ENCODE results near the gene PTPRD. TPM values are rescaled to one million over a fixed set of nuclear protein-coding genes. Genes with fewer than 3 reads are reported as not detected.

The PTPRD gene
- total and polyA plus RNA-seq, 2 donors (not counting 1 experiment from before 2014, with no cell fraction given) = 0.35 to 4.8 TPM

DNA sequence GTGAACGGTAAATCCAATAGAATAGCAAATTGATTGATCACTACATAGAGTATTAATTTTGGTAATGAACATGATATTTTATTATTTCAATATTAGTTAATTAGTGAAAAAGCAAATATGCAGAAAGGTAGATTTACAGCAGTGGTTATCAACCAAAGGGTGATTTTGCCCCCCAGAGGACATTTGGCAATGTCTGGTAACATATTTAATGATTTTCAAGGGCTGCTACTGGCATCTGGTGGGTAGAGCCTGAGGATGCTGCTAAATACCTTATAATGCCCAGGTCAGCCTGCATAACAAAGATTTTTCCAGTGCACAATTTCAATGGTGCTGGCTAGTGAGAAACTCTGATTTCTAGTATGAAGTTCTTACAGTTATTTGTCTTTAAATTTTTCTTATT, 1313.7 kb downstream of the PTPRD start:
- DNase-seq (ENCODE audit: low read depth in 2 of 2) = no peak
- Histone ChIP-seq H3K9ac (ENCODE audit: insufficient read depth, low read length) (no peak overlapping the region), H4K20me1 (ENCODE audit: control insufficient read depth, extremely low read depth, insufficient read depth, low read length) (no peaks in the 10 kb centered on the region), H3K79me2 (ENCODE audit: control insufficient read depth, insufficient read depth, low read length) (no peaks in the 10 kb centered on the region), H3K4me3 (replicated peaks in 1 of 4; ENCODE audit: control extremely low read depth in 1 of 4, insufficient read depth in 1 of 4, low read depth in 3 of 4, low read length in 4 of 4) (no peak overlapping the region), H3K27ac (ENCODE audit: insufficient read depth, low read length) (no peak overlapping the region), H3K4me2 (ENCODE audit: extremely low read depth, insufficient read depth, low read length) (no peak overlapping the region), H3K4me1 (ENCODE audit: control insufficient read depth, extremely low read depth, insufficient read depth, low read length) (no peaks in the 10 kb centered on the region), H3K36me3 (ENCODE audit: control insufficient read depth, insufficient read depth, low read length) (no peaks in the 10 kb centered on the region), H3K9me3 (ENCODE audit: control insufficient read depth, insufficient read depth, low read depth, low read length) (no peaks in the 10 kb centered on the region), H3K27me3 (ENCODE audit: control insufficient read depth, insufficient read depth, low read length) (no peaks in the 10 kb centered on the region), H2AFZ (ENCODE audit: low read length) (no peak overlapping the region)
- TF ChIP-seq, protein P1, sequence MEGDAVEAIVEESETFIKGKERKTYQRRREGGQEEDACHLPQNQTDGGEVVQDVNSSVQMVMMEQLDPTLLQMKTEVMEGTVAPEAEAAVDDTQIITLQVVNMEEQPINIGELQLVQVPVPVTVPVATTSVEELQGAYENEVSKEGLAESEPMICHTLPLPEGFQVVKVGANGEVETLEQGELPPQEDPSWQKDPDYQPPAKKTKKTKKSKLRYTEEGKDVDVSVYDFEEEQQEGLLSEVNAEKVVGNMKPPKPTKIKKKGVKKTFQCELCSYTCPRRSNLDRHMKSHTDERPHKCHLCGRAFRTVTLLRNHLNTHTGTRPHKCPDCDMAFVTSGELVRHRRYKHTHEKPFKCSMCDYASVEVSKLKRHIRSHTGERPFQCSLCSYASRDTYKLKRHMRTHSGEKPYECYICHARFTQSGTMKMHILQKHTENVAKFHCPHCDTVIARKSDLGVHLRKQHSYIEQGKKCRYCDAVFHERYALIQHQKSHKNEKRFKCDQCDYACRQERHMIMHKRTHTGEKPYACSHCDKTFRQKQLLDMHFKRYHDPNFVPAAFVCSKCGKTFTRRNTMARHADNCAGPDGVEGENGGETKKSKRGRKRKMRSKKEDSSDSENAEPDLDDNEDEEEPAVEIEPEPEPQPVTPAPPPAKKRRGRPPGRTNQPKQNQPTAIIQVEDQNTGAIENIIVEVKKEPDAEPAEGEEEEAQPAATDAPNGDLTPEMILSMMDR (conservative IDR thresholded peaks at IDR 0.05 in 1 of 2, IDR thresholded peaks at IDR 0.05 in 1 of 2; ENCODE audit: low read depth in 1 of 2, low read length in 2 of 2) = no peak
- TF ChIP-seq EZH2 (IDR thresholded peaks at IDR 0.05; ENCODE audit: low read length, missing control alignments) = no peak

DNA sequence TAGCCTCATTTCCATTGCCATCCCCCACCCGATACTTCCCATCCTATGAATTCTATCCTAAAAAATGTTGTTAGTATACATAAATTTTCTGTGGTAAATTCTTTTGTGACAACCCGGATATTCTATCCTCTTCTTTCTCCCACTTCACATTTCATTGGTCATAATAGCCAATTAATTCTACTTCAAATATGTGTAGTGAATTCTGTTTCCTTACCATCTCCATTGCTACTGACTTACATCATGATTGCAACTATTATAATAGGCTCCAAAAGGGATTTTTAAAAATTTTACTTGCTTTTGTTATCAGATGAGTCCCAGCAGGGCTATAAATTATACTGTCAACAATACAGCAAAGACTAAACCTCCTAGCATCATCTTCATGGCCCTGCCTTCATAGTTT, 1326.8 kb downstream of the PTPRD start:
- TF ChIP-seq, protein P1 (conservative IDR thresholded peaks at IDR 0.05 in 1 of 2, IDR thresholded peaks at IDR 0.05 in 1 of 2; ENCODE audit: low read depth in 1 of 2, low read length in 2 of 2) = no peak
- no peak for TF ChIP-seq EZH2 (IDR thresholded peaks at IDR 0.05; ENCODE audit: low read length, missing control alignments)
- H4K20me1 ChIP-seq (ENCODE audit: control insufficient read depth, extremely low read depth, insufficient read depth, low read length) = no peaks in the 10 kb centered on the region
- no peaks in the 10 kb centered on the region for H3K4me1 ChIP-seq (ENCODE audit: control insufficient read depth, extremely low read depth, insufficient read depth, low read length)
- no peak overlapping the region for H2AFZ ChIP-seq (ENCODE audit: low read length)
- H3K27me3 ChIP-seq (ENCODE audit: control insufficient read depth, insufficient read depth, low read length) = no peaks in the 10 kb centered on the region
- no peaks in the 10 kb centered on the region for H3K79me2 ChIP-seq (ENCODE audit: control insufficient read depth, insufficient read depth, low read length)
- no peak overlapping the region for H3K27ac ChIP-seq (ENCODE audit: insufficient read depth, low read length)
- no peaks in the 10 kb centered on the region for H3K36me3 ChIP-seq (ENCODE audit: control insufficient read depth, insufficient read depth, low read length)
- DNase-seq (ENCODE audit: low read depth in 2 of 2) = no peak
- no peak overlapping the region for H3K9ac ChIP-seq (ENCODE audit: insufficient read depth, low read length)
- no peak overlapping the region for H3K4me2 ChIP-seq (ENCODE audit: extremely low read depth, insufficient read depth, low read length)
- H3K9me3 ChIP-seq (ENCODE audit: control insufficient read depth, insufficient read depth, low read depth, low read length) = no peaks in the 10 kb centered on the region
- no peak overlapping the region for H3K4me3 ChIP-seq (replicated peaks in 1 of 4; ENCODE audit: control extremely low read depth in 1 of 4, insufficient read depth in 1 of 4, low read depth in 3 of 4, low read length in 4 of 4)

DNA sequence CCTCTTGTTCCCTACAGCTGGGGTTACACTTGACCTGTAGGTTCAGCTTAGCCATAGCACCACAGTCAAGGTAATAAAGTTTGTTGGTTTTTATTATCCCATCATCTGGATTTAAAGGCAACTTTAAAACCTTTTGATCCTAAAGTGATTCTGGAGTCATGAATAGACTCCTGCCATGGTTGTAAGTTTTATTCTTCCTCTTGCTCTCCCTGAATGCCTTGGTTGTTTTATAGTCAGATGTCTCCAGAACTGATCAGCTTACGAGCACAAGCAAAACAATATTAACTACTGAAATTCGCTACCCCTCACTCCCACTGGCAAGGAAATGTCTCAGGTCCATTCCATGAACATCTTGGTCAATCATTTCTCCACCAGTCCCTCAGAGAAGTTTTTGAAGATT, 1328.6 kb downstream of the PTPRD start:
- no peak for DNase-seq (ENCODE audit: low read depth in 2 of 2)
- H3K27me3 ChIP-seq (ENCODE audit: control insufficient read depth, insufficient read depth, low read length) = no peaks in the 10 kb centered on the region
- no peaks in the 10 kb centered on the region for H3K4me1 ChIP-seq (ENCODE audit: control insufficient read depth, extremely low read depth, insufficient read depth, low read length)
- no peak overlapping the region for H2AFZ ChIP-seq (ENCODE audit: low read length)
- H3K36me3 ChIP-seq (ENCODE audit: control insufficient read depth, insufficient read depth, low read length) = no peaks in the 10 kb centered on the region
- no peaks in the 10 kb centered on the region for H3K9me3 ChIP-seq (ENCODE audit: control insufficient read depth, insufficient read depth, low read depth, low read length)
- no peak overlapping the region for H3K9ac ChIP-seq (ENCODE audit: insufficient read depth, low read length)
- H3K4me3 ChIP-seq (replicated peaks in 1 of 4; ENCODE audit: control extremely low read depth in 1 of 4, insufficient read depth in 1 of 4, low read depth in 3 of 4, low read length in 4 of 4) = no peak overlapping the region
- H3K4me2 ChIP-seq (ENCODE audit: extremely low read depth, insufficient read depth, low read length) = no peak overlapping the region
- no peak overlapping the region for H3K27ac ChIP-seq (ENCODE audit: insufficient read depth, low read length)
- TF ChIP-seq EZH2 (IDR thresholded peaks at IDR 0.05; ENCODE audit: low read length, missing control alignments) = no peak
- TF ChIP-seq, protein P1 (conservative IDR thresholded peaks at IDR 0.05 in 1 of 2, IDR thresholded peaks at IDR 0.05 in 1 of 2; ENCODE audit: low read depth in 1 of 2, low read length in 2 of 2) = no peak
- H3K79me2 ChIP-seq (ENCODE audit: control insufficient read depth, insufficient read depth, low read length) = no peaks in the 10 kb centered on the region
- no peaks in the 10 kb centered on the region for H4K20me1 ChIP-seq (ENCODE audit: control insufficient read depth, extremely low read depth, insufficient read depth, low read length)

All from fibroblast of lung (primary cell).